ENCODE measurements around the gene POMP.
"Not testable (repeated sequence)": the region's sequence is repeated elsewhere in the genome, so short reads cannot be mapped to it uniquely, and the experiment has no call there.

POMP gene

DNA sequence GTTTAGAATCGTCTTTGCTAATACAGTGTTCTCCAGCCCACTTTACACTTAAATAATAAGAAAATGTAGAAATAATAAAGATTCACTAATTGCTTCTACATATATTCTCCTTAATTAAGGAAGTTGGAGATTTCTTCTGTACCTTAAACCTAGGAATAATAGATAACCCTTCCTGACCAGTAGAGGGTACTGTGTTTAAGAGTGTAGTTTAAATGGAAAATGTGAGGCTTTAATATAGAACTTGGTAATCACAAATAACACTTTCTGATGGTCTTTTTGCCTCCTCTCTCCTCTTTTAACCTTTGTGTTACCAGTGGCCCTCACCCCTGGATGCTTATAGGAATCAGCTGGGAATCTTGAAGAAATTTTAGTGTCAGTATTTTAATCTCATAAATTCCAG lies 20.7 kb downstream of the POMP start:
- H3K27me3 ChIP-seq (ENCODE audit: insufficient read depth, insufficient read length), result no peaks in the 10 kb centered on the region
- no peaks in the 10 kb centered on the region for H3K9me3 ChIP-seq (ENCODE audit: insufficient read depth, low read length)
- no peak overlapping the region for H3K4me3 ChIP-seq (ENCODE audit: insufficient read length, low read depth)
- H3K4me1 ChIP-seq (ENCODE audit: insufficient read depth, insufficient read length), result peaks cover 5% of the 10 kb centered on the region
- no peak overlapping the region for H3K9ac ChIP-seq (ENCODE audit: insufficient read length, low read depth)
- H3K36me3 ChIP-seq (ENCODE audit: insufficient read depth, insufficient read length, low read length), result peaks cover 43% of the 10 kb centered on the region
- TF ChIP-seq YY1 (IDR thresholded peaks at IDR 0.05; ENCODE audit: insufficient read depth, insufficient read length), result no peak
- no peak for TF ChIP-seq ZNF274 (IDR thresholded peaks at IDR 0.05; ENCODE audit: low read depth, low read length)
- no peak for TF ChIP-seq SUZ12 (IDR thresholded peaks at IDR 0.05; ENCODE audit: extremely low read depth, insufficient read depth, insufficient read length)
- DNase-seq (ENCODE audit: low read depth, low spot score), result no peak

DNA sequence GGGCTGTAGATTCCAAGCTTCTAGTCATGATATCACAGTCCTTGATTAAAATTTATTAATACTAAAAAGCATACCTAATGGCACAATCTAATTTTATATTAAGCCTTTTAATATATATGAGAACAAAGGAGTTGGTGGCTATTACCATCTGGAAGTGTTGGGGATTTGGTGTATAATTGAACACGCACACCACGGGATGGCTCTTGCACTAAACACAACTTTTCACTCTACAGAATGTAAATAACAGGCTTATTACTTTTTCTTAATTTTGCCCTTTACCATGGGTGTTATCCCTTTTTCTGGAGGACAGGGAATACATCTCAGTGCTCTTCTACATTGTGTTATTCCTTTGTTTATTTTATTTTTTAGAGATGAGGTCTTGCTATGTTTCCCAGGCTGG lies 21.6 kb downstream of the POMP start:
- Histone ChIP-seq H3K9me3 (ENCODE audit: insufficient read depth, low read length) (no peaks in the 10 kb centered on the region), H3K4me1 (ENCODE audit: insufficient read depth, insufficient read length) (peaks cover 8% of the 10 kb centered on the region), H3K9ac (ENCODE audit: insufficient read length, low read depth) (no peak overlapping the region), H3K27me3 (ENCODE audit: insufficient read depth, insufficient read length) (no peaks in the 10 kb centered on the region), H3K36me3 (ENCODE audit: insufficient read depth, insufficient read length, low read length) (peaks cover 34% of the 10 kb centered on the region), H3K4me3 (ENCODE audit: insufficient read length, low read depth) (no peak overlapping the region)
- DNase-seq (ENCODE audit: low read depth, low spot score), result no peak
- TF ChIP-seq YY1 (IDR thresholded peaks at IDR 0.05; ENCODE audit: insufficient read depth, insufficient read length) (no peak), ZNF274 (IDR thresholded peaks at IDR 0.05; ENCODE audit: low read depth, low read length) (no peak)

DNA sequence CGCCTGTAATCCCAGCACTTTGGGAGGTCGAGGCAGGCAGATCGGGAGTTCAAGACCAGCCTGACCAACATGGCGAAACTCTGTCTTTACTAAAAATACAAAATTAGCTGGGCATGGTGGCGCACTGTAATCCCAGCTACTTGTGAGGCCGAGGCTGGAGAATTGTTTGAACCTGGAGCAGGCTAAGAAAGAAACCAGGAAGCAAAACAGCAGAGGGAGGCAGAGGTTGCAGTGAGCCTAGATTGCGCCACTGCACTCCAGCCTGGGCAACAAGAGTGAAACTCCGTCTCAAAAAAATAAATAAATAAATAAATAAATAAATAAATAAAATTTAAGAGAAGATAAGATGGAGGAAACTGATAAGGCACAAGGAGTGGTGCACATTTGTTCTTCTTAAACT lies 24.2 kb downstream of the POMP start:
- H3K4me3 ChIP-seq (ENCODE audit: insufficient read length, low read depth); H3K27me3 ChIP-seq (ENCODE audit: insufficient read depth, insufficient read length); H3K4me1 ChIP-seq (ENCODE audit: insufficient read depth, insufficient read length); H3K9ac ChIP-seq (ENCODE audit: insufficient read length, low read depth); DNase-seq (ENCODE audit: low read depth, low spot score); H3K9me3 ChIP-seq (ENCODE audit: insufficient read depth, low read length): not testable (repeated sequence)
- H3K36me3 ChIP-seq (ENCODE audit: insufficient read depth, insufficient read length, low read length), result peaks cover 14% of the 10 kb centered on the region

DNA sequence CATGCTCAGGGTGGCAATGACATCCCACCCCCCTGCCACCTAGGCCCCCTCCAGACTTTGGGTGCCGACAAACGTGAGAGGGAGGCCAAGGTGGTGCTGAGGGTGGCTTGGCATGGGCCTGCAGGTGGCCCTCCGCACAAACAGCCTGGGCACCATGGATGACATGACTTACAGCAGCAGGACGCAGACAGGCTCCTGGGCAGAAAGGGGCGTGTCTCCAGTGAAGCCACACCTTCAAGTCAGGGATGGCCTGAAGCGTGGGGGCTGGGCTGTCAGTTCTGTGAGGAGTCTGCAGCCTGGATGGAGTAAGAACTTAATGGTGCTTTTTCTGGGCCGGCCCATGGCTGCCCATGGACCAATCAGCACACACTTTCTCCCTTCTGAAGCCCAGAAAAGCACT lies 25.3 kb downstream of the POMP start:
- DNase-seq (ENCODE audit: low read depth, low spot score), result peak; percentile 32
- no peak overlapping the region for H3K9ac ChIP-seq (ENCODE audit: insufficient read length, low read depth)

DNA sequence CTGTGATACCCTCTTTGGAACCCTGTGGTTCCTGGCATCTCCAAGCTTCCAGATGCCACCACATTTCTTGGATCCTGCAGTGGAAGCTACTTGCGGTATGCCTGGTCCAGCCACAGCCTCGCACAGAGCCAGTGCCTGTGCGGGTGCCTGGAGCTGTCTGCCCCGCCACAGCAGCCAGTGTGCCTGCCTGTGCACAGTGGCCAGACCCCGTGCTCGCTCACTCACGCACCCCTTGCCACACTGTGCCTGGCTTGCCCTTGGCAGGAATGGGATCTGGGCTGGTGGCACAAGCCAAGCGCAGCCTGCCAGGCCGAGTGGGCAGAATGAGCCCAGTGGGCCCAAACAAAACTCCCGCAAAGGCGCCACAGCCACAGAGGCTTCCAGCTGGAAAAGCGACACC lies 26.2 kb downstream of the POMP start:
- no peaks in the 10 kb centered on the region for H3K9me3 ChIP-seq (ENCODE audit: insufficient read depth, low read length)
- H3K4me3 ChIP-seq (ENCODE audit: insufficient read length, low read depth), result no peak overlapping the region
- no peaks in the 10 kb centered on the region for H3K27me3 ChIP-seq (ENCODE audit: insufficient read depth, insufficient read length)
- DNase-seq (ENCODE audit: low read depth, low spot score), result no peak
- H3K9ac ChIP-seq (ENCODE audit: insufficient read length, low read depth), result no peak overlapping the region
- peaks cover 5% of the 10 kb centered on the region for H3K36me3 ChIP-seq (ENCODE audit: insufficient read depth, insufficient read length, low read length)
- peaks cover 8% of the 10 kb centered on the region for H3K4me1 ChIP-seq (ENCODE audit: insufficient read depth, insufficient read length)
- TF ChIP-seq SUZ12 (IDR thresholded peaks at IDR 0.05; ENCODE audit: extremely low read depth, insufficient read depth, insufficient read length) (no peak), YY1 (IDR thresholded peaks at IDR 0.05; ENCODE audit: insufficient read depth, insufficient read length) (no peak), ZNF274 (IDR thresholded peaks at IDR 0.05; ENCODE audit: low read depth, low read length) (no peak)

More for the DNA sequence above, 25.3 kb downstream of the POMP start:
- H3K4me3 ChIP-seq (ENCODE audit: insufficient read length, low read depth), result no peak overlapping the region
- peaks cover 8% of the 10 kb centered on the region for H3K4me1 ChIP-seq (ENCODE audit: insufficient read depth, insufficient read length)
- peaks cover 9% of the 10 kb centered on the region for H3K36me3 ChIP-seq (ENCODE audit: insufficient read depth, insufficient read length, low read length)
- TF ChIP-seq YY1 (IDR thresholded peaks at IDR 0.05; ENCODE audit: insufficient read depth, insufficient read length) (no peak), ZNF274 (IDR thresholded peaks at IDR 0.05; ENCODE audit: low read depth, low read length) (no peak), SUZ12 (IDR thresholded peaks at IDR 0.05; ENCODE audit: extremely low read depth, insufficient read depth, insufficient read length) (no peak)
- H3K27me3 ChIP-seq (ENCODE audit: insufficient read depth, insufficient read length), result no peaks in the 10 kb centered on the region
- no peaks in the 10 kb centered on the region for H3K9me3 ChIP-seq (ENCODE audit: insufficient read depth, low read length)

DNA sequence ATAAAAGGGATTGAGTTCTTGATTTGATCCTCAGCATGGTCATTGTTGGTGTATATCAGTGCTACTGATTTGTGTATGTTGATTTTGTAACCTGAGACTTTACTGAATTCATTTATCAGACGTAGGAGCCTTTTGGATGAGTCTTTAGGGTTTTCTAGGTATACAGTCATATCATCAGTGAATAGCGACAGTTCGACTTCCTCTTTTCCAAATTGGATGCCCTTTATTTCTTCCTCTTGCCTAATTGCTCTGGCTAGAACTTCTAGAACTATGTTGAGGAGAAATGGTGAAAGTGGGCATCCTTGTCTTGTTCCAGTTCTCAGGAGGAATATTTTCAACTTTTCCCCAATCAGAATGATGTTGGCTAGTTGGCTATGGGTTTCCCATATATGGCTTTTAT lies 27.0 kb downstream of the POMP start:
- no peaks in the 10 kb centered on the region for H3K36me3 ChIP-seq (ENCODE audit: insufficient read depth, insufficient read length, low read length)
- H3K27me3 ChIP-seq (ENCODE audit: insufficient read depth, insufficient read length), result no peaks in the 10 kb centered on the region
- no peak overlapping the region for H3K4me3 ChIP-seq (ENCODE audit: insufficient read length, low read depth)
- H3K9me3 ChIP-seq (ENCODE audit: insufficient read depth, low read length), result no peaks in the 10 kb centered on the region
- DNase-seq (ENCODE audit: low read depth, low spot score), result no peak
- no peak overlapping the region for H3K9ac ChIP-seq (ENCODE audit: insufficient read length, low read depth)
- TF ChIP-seq YY1 (IDR thresholded peaks at IDR 0.05; ENCODE audit: insufficient read depth, insufficient read length), result no peak
- TF ChIP-seq ZNF274 (IDR thresholded peaks at IDR 0.05; ENCODE audit: low read depth, low read length), result no peak
- TF ChIP-seq SUZ12 (IDR thresholded peaks at IDR 0.05; ENCODE audit: extremely low read depth, insufficient read depth, insufficient read length), result no peak
- H3K4me1 ChIP-seq (ENCODE audit: insufficient read depth, insufficient read length), result peaks cover 8% of the 10 kb centered on the region

DNA sequence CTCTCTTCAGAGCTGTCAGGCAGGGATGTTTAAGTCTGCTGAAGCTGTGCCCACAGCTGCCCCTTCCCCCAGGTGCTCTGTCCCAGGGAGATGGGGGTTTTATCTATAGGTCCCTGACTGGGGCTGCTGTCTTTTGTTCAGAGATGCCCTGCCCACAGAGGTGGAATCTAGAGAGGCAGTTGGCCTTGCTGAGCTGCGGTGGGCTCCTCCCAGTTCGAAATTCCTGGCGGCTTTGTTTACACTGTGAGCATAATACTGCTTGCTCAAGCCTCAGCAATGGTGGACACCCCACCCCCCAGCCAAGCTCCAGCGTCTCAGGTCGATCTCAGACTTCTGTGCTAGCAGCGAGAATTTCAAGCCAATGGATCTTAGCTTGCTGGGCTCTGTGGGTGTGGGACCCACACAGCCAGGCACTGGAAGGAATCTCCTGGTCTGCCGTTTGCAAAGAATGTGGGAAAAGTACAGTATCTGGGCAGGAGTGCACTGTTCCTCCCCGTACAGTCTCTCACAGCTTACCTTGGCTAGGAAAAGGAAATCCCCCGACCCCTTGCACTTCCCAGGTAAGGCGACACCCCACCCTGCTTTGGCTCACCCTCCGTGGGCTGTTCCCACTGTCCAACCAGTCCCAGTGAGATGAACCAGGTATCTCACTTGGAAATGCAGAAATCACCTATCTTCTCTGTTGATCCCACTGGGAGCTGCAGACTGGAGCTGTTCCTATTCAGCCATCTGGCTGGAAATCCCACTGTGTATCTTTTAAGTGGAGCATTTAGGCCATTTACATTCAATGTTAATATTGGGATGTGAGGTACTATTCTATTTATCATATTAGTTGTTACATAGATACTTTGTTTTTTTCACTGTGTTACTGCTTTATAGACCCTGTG lies 34.9 kb downstream of the POMP start:
- peak overlapping the region; percentile 74 for H3K9ac ChIP-seq (ENCODE audit: insufficient read length, low read depth)
- not testable (repeated sequence) for H3K4me1 ChIP-seq (ENCODE audit: insufficient read depth, insufficient read length); H3K27me3 ChIP-seq (ENCODE audit: insufficient read depth, insufficient read length); H3K36me3 ChIP-seq (ENCODE audit: insufficient read depth, insufficient read length, low read length); H3K9me3 ChIP-seq (ENCODE audit: insufficient read depth, low read length)
- peak overlapping the region; percentile 50 for H3K4me3 ChIP-seq (ENCODE audit: insufficient read length, low read depth)
- DNase-seq (ENCODE audit: low read depth, low spot score), result peak; percentile 79

DNA sequence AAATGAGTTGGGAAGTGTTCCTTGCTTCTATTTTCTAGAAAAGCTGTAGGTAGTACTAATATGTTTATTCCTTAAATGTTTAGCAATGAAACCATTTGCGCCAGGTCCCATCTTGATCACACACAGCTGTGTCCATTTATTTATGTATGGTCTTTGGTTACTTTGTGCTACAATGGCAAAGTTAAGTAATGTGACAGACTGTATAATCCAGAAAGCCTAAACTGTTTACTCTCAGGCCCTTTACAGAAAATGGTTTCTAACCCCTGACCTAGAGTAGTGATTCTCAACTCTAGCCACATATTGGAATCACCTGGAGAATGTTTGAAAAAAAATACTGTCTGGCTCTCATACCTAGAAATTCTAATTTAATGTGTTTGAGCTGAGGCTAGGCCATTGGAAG lies 38.5 kb downstream of the POMP start:
- Histone ChIP-seq H3K4me1 (ENCODE audit: insufficient read depth, insufficient read length) (no peaks in the 10 kb centered on the region), H3K4me3 (ENCODE audit: insufficient read length, low read depth) (no peak overlapping the region), H3K9me3 (ENCODE audit: insufficient read depth, low read length) (no peaks in the 10 kb centered on the region), H3K27me3 (ENCODE audit: insufficient read depth, insufficient read length) (no peaks in the 10 kb centered on the region), H3K36me3 (ENCODE audit: insufficient read depth, insufficient read length, low read length) (no peaks in the 10 kb centered on the region), H3K9ac (ENCODE audit: insufficient read length, low read depth) (no peak overlapping the region)
- TF ChIP-seq SUZ12 (IDR thresholded peaks at IDR 0.05; ENCODE audit: extremely low read depth, insufficient read depth, insufficient read length), result no peak
- TF ChIP-seq YY1 (IDR thresholded peaks at IDR 0.05; ENCODE audit: insufficient read depth, insufficient read length), result no peak
- DNase-seq (ENCODE audit: low read depth, low spot score), result no peak
